Hepatocyte (in vitro differentiated cells): Measurements from ENCODE around the gene MOB3B. TPM values are rescaled to one million over a fixed set of nuclear protein-coding genes. Genes with fewer than 3 reads are reported as not detected.

Source experiments
- DNase-seq: peaks from one replicate; pipeline ENCODE4 v3.0.0-alpha.2; 2016; ENCODE audit warnings: low spot score
- H2AFZ ChIP-seq: fragments of 200-600 bp; sonication (generic); 2 replicates; pipeline ENCODE4 v1.6.0; 2016; ENCODE audit warnings: antibody characterized with exemption, mild to moderate bottlenecking
- H3K27ac ChIP-seq: fragments of 200-600 bp; sonication (generic); 2 replicates; pipeline ENCODE4 v1.5.1; 2016; ENCODE audit warnings: mild to moderate bottlenecking
- H3K27me3 ChIP-seq: fragments of 200-600 bp; sonication (generic); 2 replicates; pipeline ENCODE4 v1.6.1; 2016
- H3K36me3 ChIP-seq: fragments of 200-600 bp; sonication (generic); replicated peaks from 2 replicates; pipeline ENCODE4 v1.5.1; 2016; ENCODE audit warnings: low read depth; ENCODE audit not compliant: insufficient read depth
- H3K4me1 ChIP-seq: fragments of 200-600 bp; sonication (generic); 2 replicates; pipeline ENCODE4 v1.5.1; 2016; ENCODE audit warnings: mild to moderate bottlenecking, moderate library complexity; ENCODE audit not compliant: insufficient read depth
- H3K4me2 ChIP-seq: fragments of 200-600 bp; sonication (generic); 2 replicates; pipeline ENCODE4 v1.6.0; 2016
- H3K4me3 ChIP-seq: fragments of 200-600 bp; sonication (generic); 2 replicates; pipeline ENCODE4 v1.5.1; 2016; ENCODE audit warnings: mild to moderate bottlenecking
- H3K79me2 ChIP-seq: fragments of 200-600 bp; sonication (generic); 2 replicates; pipeline ENCODE4 v1.6.0; 2017; ENCODE audit warnings: mild to moderate bottlenecking
- H3K9me2 ChIP-seq: fragments of 200-600 bp; sonication (generic); replicated peaks from 2 replicates; pipeline ENCODE4 v1.6.0; 2017; ENCODE audit warnings: mild to moderate bottlenecking; ENCODE audit not compliant: insufficient read depth
- H3K9me3 ChIP-seq: fragments of 200-600 bp; sonication (generic); 2 replicates; pipeline ENCODE4 v1.5.1; 2016; ENCODE audit warnings: low read depth, mild to moderate bottlenecking
- H4K20me1 ChIP-seq: fragments of 200-600 bp; sonication (generic); 2 replicates; pipeline ENCODE4 v1.6.0; 2016; ENCODE audit warnings: mild to moderate bottlenecking; ENCODE audit not compliant: insufficient read depth, poor library complexity, severe bottlenecking
- EZH2 ChIP-seq: fragments of 200-600 bp; sonication (generic); IDR thresholded peaks from 2 replicates; pipeline ENCODE4 v1.6.1; 2016; ENCODE audit warnings: antibody characterized with exemption, mild to moderate bottlenecking, borderline replicate concordance
- EZH2phosphoT487 ChIP-seq: fragments of 200-600 bp; sonication (generic); IDR thresholded peaks from one replicate; pipeline ENCODE4 v1.6.1; 2018; ENCODE audit warnings: antibody characterized with exemption, mild to moderate bottlenecking, low read depth, moderate library complexity; ENCODE audit not compliant: unreplicated experiment, severe bottlenecking
- WGBS: methylation state at CpG from one replicate; pipeline ENCODE4 v1.1.6; 2016; ENCODE audit warnings: low lambda C conversion rate; ENCODE audit errors: missing lambda C conversion rate; 5-methylcytosine and 5-hydroxymethylcytosine counted together
- polyA plus RNA-seq: library from polyadenylated mRNA; unstranded; fragments of >200 nt; fragmentation: Nextera tagmentation; extraction: Ambion mirVana; gene quantifications from 2 replicates; pipeline ENCODE4 v1.2.1, GENCODE V29; 2016
- total RNA-seq: library from RNA; depleted of rRNA; stranded (reverse); fragments of >200 nt; gene quantifications from 2 replicates; pipeline ENCODE4 v1.2.3, GENCODE V29; 2014
- TF ChIP-seq, protein P1 (sequence below): fragments of 200-600 bp; sonication (generic); IDR thresholded peaks from 2 replicates; pipeline ENCODE4 v1.5.1; 2016; ENCODE audit warnings: antibody characterized with exemption, mild to moderate bottlenecking; ENCODE audit not compliant: poor library complexity

MOB3B gene
- total and polyA plus RNA-seq, 2 experiments from 2014 or later = 13.3 to 13.5 TPM

DNA sequence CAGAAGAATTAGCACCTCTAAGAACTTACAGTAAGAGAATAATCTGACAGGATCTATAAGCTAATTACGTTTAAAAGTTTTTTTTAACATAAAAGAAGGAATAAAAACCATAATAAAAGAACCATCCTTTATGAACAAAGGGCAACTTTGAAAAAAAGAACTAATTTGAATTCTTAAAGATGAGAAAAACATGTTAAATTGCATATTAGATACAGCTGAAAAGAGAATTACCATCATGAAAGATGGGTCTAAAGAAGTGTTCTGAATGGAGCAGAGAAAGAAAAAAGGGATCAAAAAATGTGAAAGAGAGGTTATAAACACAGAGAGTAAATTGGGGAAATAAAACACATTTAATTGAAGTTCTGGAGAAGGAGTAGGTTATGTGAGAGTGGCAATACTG is 51.3 kb downstream of the MOB3B start:
- Histone ChIP-seq H3K27me3 (no peaks in the 10 kb centered on the region), H3K9me3 (no peaks in the 10 kb centered on the region), H3K79me2 (peaks cover 37% of the 10 kb centered on the region), H3K4me2 (no peak overlapping the region), H3K4me1 (peaks cover 5% of the 10 kb centered on the region), H2AFZ (no peak overlapping the region), H4K20me1 (no peaks in the 10 kb centered on the region), H3K36me3 (no peaks in the 10 kb centered on the region), H3K9me2 (no peaks in the 10 kb centered on the region), H3K4me3 (no peak overlapping the region), H3K27ac (no peak overlapping the region)
- 100% methylated on average over 1 of the region's 1 CpG for WGBS
- TF ChIP-seq EZH2phosphoT487 (no peak), EZH2 (no peak)
- TF ChIP-seq, protein P1, sequence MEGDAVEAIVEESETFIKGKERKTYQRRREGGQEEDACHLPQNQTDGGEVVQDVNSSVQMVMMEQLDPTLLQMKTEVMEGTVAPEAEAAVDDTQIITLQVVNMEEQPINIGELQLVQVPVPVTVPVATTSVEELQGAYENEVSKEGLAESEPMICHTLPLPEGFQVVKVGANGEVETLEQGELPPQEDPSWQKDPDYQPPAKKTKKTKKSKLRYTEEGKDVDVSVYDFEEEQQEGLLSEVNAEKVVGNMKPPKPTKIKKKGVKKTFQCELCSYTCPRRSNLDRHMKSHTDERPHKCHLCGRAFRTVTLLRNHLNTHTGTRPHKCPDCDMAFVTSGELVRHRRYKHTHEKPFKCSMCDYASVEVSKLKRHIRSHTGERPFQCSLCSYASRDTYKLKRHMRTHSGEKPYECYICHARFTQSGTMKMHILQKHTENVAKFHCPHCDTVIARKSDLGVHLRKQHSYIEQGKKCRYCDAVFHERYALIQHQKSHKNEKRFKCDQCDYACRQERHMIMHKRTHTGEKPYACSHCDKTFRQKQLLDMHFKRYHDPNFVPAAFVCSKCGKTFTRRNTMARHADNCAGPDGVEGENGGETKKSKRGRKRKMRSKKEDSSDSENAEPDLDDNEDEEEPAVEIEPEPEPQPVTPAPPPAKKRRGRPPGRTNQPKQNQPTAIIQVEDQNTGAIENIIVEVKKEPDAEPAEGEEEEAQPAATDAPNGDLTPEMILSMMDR = no peak
- DNase-seq = no peak

DNA sequence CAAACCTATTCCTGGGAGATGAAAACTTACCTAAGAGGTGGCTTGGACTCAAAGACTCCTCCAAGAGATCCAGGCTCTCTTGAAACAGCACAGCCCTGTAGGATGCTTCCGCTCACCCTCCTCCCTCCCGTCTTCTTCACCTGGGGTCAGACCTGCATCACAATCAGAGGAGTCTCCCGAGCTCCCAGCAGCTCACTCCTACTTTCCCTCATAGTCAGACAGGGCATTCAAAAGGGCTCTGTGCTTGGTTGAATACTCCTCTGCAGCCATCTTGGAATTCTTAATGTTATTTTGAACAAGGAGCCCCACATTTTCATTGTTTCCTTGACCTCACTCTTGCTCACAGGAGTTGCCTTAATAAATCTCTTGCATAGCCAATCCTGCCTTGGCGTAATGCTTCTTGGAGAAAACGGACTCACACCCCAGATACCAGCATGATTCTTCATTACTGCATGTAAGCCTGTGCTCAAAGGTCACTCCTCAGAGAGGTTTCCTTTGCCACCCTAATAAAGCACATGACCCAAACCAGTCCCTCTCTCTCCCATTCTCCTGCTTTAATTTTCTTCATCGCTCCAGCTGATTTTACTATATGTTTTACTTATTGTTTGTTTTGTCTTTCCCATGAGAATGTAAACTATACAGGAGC is 52.6 kb downstream of the MOB3B start:
- peaks cover 17% of the 10 kb centered on the region for H3K4me1 ChIP-seq
- no peak overlapping the region for H2AFZ ChIP-seq
- H3K4me2 ChIP-seq = no peak overlapping the region
- DNase-seq = peak; percentile 19
- H3K36me3 ChIP-seq = no peaks in the 10 kb centered on the region
- H3K4me3 ChIP-seq = no peak overlapping the region
- no peaks in the 10 kb centered on the region for H3K9me2 ChIP-seq
- peak overlapping the region; percentile 32 for H3K27ac ChIP-seq
- H3K79me2 ChIP-seq = peaks cover 34% of the 10 kb centered on the region
- H3K27me3 ChIP-seq = no peaks in the 10 kb centered on the region
- H3K9me3 ChIP-seq = no peaks in the 10 kb centered on the region
- TF ChIP-seq EZH2 (no peak), EZH2phosphoT487 (no peak)
- TF ChIP-seq, protein P1 = no peak
- no peaks in the 10 kb centered on the region for H4K20me1 ChIP-seq
- 88% methylated on average over 6 of the region's 6 CpGs for WGBS

DNA sequence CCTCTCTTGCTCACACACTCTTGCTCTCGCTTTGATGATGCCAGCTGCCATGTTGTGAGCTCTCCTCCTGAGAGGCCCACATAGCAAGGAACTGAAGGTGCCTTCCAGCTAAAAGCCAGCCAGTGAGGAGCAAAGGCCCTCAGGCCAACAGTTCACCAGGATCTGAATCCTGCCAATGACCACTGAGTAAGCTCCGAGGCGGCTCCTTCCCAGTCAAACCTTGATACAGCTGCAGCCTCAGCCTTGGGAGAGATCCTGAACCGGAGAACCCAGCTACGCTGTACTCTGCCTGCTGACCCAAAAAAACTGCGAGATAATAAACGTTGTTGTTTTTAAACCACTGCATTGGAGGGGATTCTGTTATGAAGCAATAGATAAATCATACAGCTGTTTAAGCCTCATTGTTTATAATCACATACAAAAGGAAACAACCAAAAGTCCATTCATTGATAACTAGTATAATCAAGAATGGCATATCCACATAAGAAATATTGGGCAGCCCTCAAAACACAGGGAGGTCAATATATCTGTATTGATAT is 54.5 kb downstream of the MOB3B start:
- 79% methylated on average over 7 of the region's 7 CpGs for WGBS
- Histone ChIP-seq H3K79me2 (peaks cover 47% of the 10 kb centered on the region), H3K27ac (no peak overlapping the region), H4K20me1 (no peaks in the 10 kb centered on the region), H3K36me3 (no peaks in the 10 kb centered on the region), H3K4me3 (no peak overlapping the region), H3K9me3 (no peaks in the 10 kb centered on the region), H3K27me3 (no peaks in the 10 kb centered on the region), H3K4me2 (no peak overlapping the region), H3K4me1 (peaks cover 18% of the 10 kb centered on the region), H2AFZ (no peak overlapping the region), H3K9me2 (no peaks in the 10 kb centered on the region)
- no peak for DNase-seq
- TF ChIP-seq, protein P1 = no peak
- TF ChIP-seq EZH2phosphoT487 (no peak), EZH2 (no peak)
